ENCODE measurements around the gene RPS6KA4. TPM values are rescaled to one million over a fixed set of nuclear protein-coding genes. Genes with fewer than 3 reads are reported as not detected.

RPS6KA4 gene
- total and polyA plus RNA-seq, 2 of the 13 experiments (the other 11 are each of a cell fraction or from before 2014, with no cell fraction given), result 8.9 to 14.2 TPM

DNA sequence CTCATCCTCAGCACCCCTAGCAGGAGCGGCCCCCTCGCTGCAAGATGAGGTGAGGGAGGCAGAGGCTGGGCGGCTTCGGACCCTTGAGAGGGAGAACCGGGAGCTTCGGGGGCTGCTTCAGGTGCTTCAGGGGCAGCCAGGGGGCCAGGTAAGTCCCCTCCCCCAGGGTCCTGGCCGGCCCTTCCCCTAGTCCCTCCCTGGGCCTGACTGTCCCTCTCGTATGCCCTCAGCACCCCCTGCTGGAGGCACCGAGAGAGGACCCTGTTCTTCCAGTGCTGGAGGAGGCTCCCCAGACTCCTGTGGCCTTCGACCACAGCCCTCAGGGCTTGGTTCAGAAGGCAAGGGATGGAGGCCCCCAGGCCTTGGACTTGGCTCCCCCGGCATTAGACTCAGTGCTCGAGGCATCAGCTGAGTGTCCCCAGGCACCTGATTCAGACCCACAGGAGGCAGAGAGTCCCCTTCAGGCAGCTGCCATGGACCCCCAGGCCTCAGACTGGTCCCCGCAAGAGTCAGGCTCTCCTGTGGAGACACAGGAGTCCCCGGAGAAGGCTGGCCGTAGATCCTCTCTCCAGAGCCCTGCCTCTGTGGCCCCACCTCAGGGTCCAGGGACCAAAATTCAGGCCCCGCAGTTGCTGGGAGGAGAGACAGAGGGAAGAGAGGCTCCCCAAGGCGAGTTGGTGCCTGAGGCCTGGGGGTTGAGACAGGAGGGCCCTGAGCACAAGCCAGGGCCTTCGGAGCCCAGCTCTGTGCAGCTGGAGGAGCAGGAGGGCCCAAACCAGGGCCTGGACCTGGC lies 15.0 kb upstream of the RPS6KA4 start:
- no peaks in the 10 kb centered on the region for H3K79me2 ChIP-seq (ENCODE audit: insufficient read depth, low read length)
- no peak overlapping the region; a peak in 1 of 6 replicates for H3K4me3 ChIP-seq (replicated peaks in 1 of 3; ENCODE audit: insufficient read depth in 1 of 3, low read depth in 2 of 3, low read length in 3 of 3)
- intact Hi-C loops (cut with micrococcal nuclease; ENCODE audit: unreplicated experiment), result no loop called here
- CTCF ChIA-PET (ENCODE audit: low intra/inter-chr PET ratio, low total read pairs), result no interaction called here
- TF ChIP-seq, protein P1, sequence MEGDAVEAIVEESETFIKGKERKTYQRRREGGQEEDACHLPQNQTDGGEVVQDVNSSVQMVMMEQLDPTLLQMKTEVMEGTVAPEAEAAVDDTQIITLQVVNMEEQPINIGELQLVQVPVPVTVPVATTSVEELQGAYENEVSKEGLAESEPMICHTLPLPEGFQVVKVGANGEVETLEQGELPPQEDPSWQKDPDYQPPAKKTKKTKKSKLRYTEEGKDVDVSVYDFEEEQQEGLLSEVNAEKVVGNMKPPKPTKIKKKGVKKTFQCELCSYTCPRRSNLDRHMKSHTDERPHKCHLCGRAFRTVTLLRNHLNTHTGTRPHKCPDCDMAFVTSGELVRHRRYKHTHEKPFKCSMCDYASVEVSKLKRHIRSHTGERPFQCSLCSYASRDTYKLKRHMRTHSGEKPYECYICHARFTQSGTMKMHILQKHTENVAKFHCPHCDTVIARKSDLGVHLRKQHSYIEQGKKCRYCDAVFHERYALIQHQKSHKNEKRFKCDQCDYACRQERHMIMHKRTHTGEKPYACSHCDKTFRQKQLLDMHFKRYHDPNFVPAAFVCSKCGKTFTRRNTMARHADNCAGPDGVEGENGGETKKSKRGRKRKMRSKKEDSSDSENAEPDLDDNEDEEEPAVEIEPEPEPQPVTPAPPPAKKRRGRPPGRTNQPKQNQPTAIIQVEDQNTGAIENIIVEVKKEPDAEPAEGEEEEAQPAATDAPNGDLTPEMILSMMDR (CRISPR knock-in tag; IDR thresholded peaks at IDR 0.05), result peak; percentile 67
- no peak for TF ChIP-seq ZNF543 (CRISPR knock-in tag; IDR thresholded peaks at IDR 0.05)
- TF ChIP-seq, protein P2, sequence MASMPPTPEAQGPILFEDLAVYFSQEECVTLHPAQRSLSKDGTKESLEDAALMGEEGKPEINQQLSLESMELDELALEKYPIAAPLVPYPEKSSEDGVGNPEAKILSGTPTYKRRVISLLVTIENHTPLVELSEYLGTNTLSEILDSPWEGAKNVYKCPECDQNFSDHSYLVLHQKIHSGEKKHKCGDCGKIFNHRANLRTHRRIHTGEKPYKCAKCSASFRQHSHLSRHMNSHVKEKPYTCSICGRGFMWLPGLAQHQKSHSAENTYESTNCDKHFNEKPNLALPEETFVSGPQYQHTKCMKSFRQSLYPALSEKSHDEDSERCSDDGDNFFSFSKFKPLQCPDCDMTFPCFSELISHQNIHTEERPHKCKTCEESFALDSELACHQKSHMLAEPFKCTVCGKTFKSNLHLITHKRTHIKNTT (CRISPR knock-in tag; IDR thresholded peaks at IDR 0.05), result no peak
- TF ChIP-seq YEATS4 (CRISPR knock-in tag; IDR thresholded peaks at IDR 0.05; ENCODE audit: borderline replicate concordance), result no peak
- TF ChIP-seq STAG1 (CRISPR knock-in tag; IDR thresholded peaks at IDR 0.05), result peak; percentile 48
- H3K4me1 ChIP-seq (ENCODE audit: insufficient read depth, low read length), result peaks cover 54% of the 10 kb centered on the region
- ATAC-seq, result peak; percentile 5; the same call in 1 of the 3 replicates
- WGBS (ENCODE audit: low lambda C conversion rate), result 26% methylated on average over 7 of the region's 18 CpGs
- H3K27me3 ChIP-seq (ENCODE audit: control insufficient read depth in 1 of 2, insufficient read depth in 2 of 2, low read length in 2 of 2), result peaks cover 3 to 37% of the 10 kb centered on the region in 2 experiments; a peak in 4 of 5 replicates
- no peak for DNase-seq (ENCODE audit: low spot score)
- no peak overlapping the region for H2AFZ ChIP-seq (ENCODE audit: low read length)
- H3K9me3 ChIP-seq (ENCODE audit: low read length), result no peaks in the 10 kb centered on the region
- no TSS peak for BruUV-seq (replicated peaks)
- H3K4me2 ChIP-seq (ENCODE audit: low read depth, low read length), result no peak overlapping the region
- FAIRE-seq, result no peak
- H3K36me3 ChIP-seq (replicated peaks in 1 of 2; ENCODE audit: control insufficient read depth in 1 of 2, insufficient read depth in 2 of 2, low read length in 2 of 2), result no peaks in the 10 kb centered on the region
- H3K9ac ChIP-seq (ENCODE audit: insufficient read depth, low read depth, low read length), result no peak overlapping the region
- in situ Hi-C loops (cut with HindIII; ENCODE audit: extremely low pct_ligation_motif_present, low pct_unique_long_range_greater_than_20kb), result no loop called here
- no peaks in the 10 kb centered on the region for H4K20me1 ChIP-seq (ENCODE audit: insufficient read depth, low read length)
- POLR2A ChIA-PET, result interaction anchor here (1.0 to 1.1 kb wide), 2 partner anchors 11 to 27 kb away, joined by 3 read pairs; partner anchors contain the start of genes PRDX5 and TRMT112
- H3K27ac ChIP-seq (ENCODE audit: extremely low read length, insufficient read depth, low read length), result no peak overlapping the region
